ENCODE measurements around the gene MICAL2.

- TF ChIP-seq CTCF (IDR thresholded peaks at IDR 0.05) (no peak), EZH2 (IDR thresholded peaks at IDR 0.05; ENCODE audit: borderline replicate concordance, insufficient read depth, low read depth, low read length, poor library complexity, severe bottlenecking) (no peak)
Measured at GRCh38 chr11:12117611-12118010, 7.2 kb downstream of the MICAL2 start.

All from B cell (primary cell).